ENCODE data around the gene NCOA7. TPM values are rescaled to one million over a fixed set of nuclear protein-coding genes. Genes with fewer than 3 reads are reported as not detected.

NCOA7 gene
- total and polyA plus RNA-seq, 9 of the 15 experiments (the other 6 are each of a cell fraction or from before 2014, with no cell fraction given): 5.8 to 14.6 (median 9.3) TPM

- Histone ChIP-seq H3K36me3 (ENCODE audit: control insufficient read depth, insufficient read depth, low read length) (no peaks in the 10 kb centered on the region), H4K20me1 (replicated peaks; ENCODE audit: control insufficient read depth, insufficient read depth, low read length) (no peaks in the 10 kb centered on the region), H3K27ac (ENCODE audit: extremely low read depth, low read depth, low read length) (peak overlapping the region; percentile 70; the same call in 1 of the 3 replicates), H3K4me1 (replicated peaks in 1 of 2; ENCODE audit: control insufficient read depth in 2 of 2, insufficient read depth in 2 of 2, low read length in 2 of 2) (peaks cover 18 to 68% of the 10 kb centered on the region in 2 experiments), H3K4me2 (ENCODE audit: insufficient read depth, low read length) (no peak overlapping the region; the same call in 1 of the 2 replicates), H3K79me2 (ENCODE audit: control insufficient read depth, insufficient read depth, low read length) (no peaks in the 10 kb centered on the region), H3K9ac (ENCODE audit: insufficient read depth in 1 of 2, low read depth in 2 of 2, low read length in 2 of 2) (peak overlapping the region in 1 of 2 experiments; percentile 56; a peak in 1 of 4 replicates), H3K27me3 (ENCODE audit: control insufficient read depth in 2 of 2, insufficient read depth in 2 of 2, low read length in 2 of 2) (no peaks in the 10 kb centered on the region), H3K9me1 (ENCODE audit: control insufficient read depth, insufficient read depth, low read length) (no peaks in the 10 kb centered on the region), H3K4me3 (no peak overlapping the region), H2AFZ (ENCODE audit: low read depth, low read length) (peak overlapping the region; percentile 79), H3K9me3 (replicated peaks; ENCODE audit: control insufficient read depth, insufficient read depth, low read depth, low read length) (no peaks in the 10 kb centered on the region)
- intact Hi-C loops (cut with micrococcal nuclease): no loop called here
- peak; percentile 11; the same call in 1 of the 3 replicates for ATAC-seq
- POLR2A ChIA-PET: interaction anchor here (0.7 to 1.8 kb wide), 3 partner anchors 13 to 20 kb away, joined by 3 to 5 read pairs (median 5); partner anchors contain the start of gene HINT3
- FAIRE-seq: no peak
- in situ Hi-C loops (cut with MboI): no loop called here
- CTCF ChIA-PET (ENCODE audit: low intra/inter-chr PET ratio): no interaction called here
- BruUV-seq (replicated peaks): no TSS peak
- WGBS (ENCODE audit: insufficient coverage, low coverage, missing lambda C conversion rate): 42% methylated on average over 10 of the region's 10 CpGs
- peak in 1 of 4 experiments; percentile 43 for DNase-seq (ENCODE audit: extremely low read depth in 1 of 4, low spot score in 3 of 4)
- TF ChIP-seq MTA1 (IDR thresholded peaks at IDR 0.05; ENCODE audit: borderline replicate concordance): peak; percentile 86
- TF ChIP-seq RB1 (IDR thresholded peaks at IDR 0.05; ENCODE audit: low read depth): no peak
- no peak for TF ChIP-seq MCM5 (IDR thresholded peaks at IDR 0.05; ENCODE audit: low read depth)
- 0 out of 2 replicates have a peak, but pooled peaks have one; percentile 50 for TF ChIP-seq HDAC2 (IDR thresholded peaks at IDR 0.05)
- TF ChIP-seq KLF10 (CRISPR knock-in tag; IDR thresholded peaks at IDR 0.05): no peak
- TF ChIP-seq SUPT5H (IDR thresholded peaks at IDR 0.05): no peak
- TF ChIP-seq TCF7L2 (IDR thresholded peaks at IDR 0.05; ENCODE audit: low read depth, low read length): no peak
- no peak for TF ChIP-seq IRF9 (tag; IDR thresholded peaks at IDR 0.05)
- no peak for TF ChIP-seq CXXC5 (CRISPR knock-in tag; IDR thresholded peaks at IDR 0.05)
- TF ChIP-seq DNMT1 (IDR thresholded peaks at IDR 0.05): no peak
- TF ChIP-seq FOXJ2 (tag; IDR thresholded peaks at IDR 0.05): no peak
- TF ChIP-seq RERE (CRISPR knock-in tag; IDR thresholded peaks at IDR 0.05; ENCODE audit: borderline replicate concordance): no peak
- no peak for TF ChIP-seq HMG20A (CRISPR knock-in tag; conservative IDR thresholded peaks at IDR 0.05)
- TF ChIP-seq PREB (CRISPR knock-in tag; IDR thresholded peaks at IDR 0.05): no peak
Measured at GRCh38 chr6:125942672-125943527, 152.1 kb downstream of the NCOA7 start.
